ENCODE measurements around the gene PCDH1.
"Not testable (repeated sequence)": the region's sequence is repeated elsewhere in the genome, so short reads cannot be mapped to it uniquely, and the experiment has no call there.

Gene PCDH1

DNA sequence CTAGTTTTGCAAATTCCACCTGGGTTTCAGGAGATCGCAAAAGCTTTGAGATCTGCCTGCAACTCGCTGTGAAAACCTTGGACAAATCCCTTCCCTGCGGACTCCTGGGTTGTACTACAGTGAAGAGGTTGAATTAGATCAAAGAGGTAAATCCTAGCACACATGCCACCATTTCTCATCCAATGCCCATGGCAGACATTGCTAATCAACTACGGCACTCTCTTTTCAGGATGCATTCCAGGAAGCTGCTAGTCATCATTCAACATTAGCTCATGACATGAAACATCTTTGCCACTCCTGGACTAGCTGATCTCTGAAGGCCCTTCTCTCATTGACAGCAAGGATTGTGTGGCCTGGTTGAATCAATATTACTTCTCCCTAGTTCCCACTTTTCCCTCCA, 46.1 kb downstream of the PCDH1 start:
- no peak overlapping the region for H3K4me3 Mint-ChIP-seq
- intact Hi-C loops (cut with micrococcal nuclease), result no loop called here
- peaks cover 14% of the 10 kb centered on the region for H3K4me1 Mint-ChIP-seq (ENCODE audit: low read depth)
- no peaks in the 10 kb centered on the region for H3K36me3 Mint-ChIP-seq (ENCODE audit: low read depth)
- peaks cover 34% of the 10 kb centered on the region for H3K27me3 Mint-ChIP-seq
- H3K9me3 Mint-ChIP-seq, result no peaks in the 10 kb centered on the region
- H3K27ac Mint-ChIP-seq, result no peak overlapping the region

DNA sequence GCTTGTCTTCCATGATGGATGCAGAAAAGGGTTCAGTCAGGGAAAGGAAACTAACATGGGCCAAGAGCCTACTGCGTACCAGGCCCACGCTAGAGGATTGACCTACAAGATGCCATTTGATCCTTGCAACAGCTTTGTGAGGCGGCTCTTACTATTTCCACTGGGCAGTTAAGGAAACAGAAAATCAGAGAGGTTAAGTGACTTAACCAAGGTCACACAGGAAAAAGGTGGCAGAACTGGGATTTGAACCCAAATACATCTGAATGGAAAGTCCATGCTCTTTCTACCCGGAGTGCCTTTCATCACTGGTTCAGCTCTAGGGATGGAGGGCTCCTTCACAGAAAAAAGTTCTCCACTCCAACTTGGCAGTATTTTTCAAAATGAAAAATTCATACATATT, 50.0 kb downstream of the PCDH1 start:
- intact Hi-C loops (cut with micrococcal nuclease), result no loop called here
- Mint-ChIP-seq H3K27me3 (peaks cover 40% of the 10 kb centered on the region), H3K9me3 (no peaks in the 10 kb centered on the region), H3K4me3 (no peak overlapping the region), H3K27ac (no peak overlapping the region), H3K36me3 (ENCODE audit: low read depth) (no peaks in the 10 kb centered on the region), H3K4me1 (ENCODE audit: low read depth) (no peaks in the 10 kb centered on the region)

DNA sequence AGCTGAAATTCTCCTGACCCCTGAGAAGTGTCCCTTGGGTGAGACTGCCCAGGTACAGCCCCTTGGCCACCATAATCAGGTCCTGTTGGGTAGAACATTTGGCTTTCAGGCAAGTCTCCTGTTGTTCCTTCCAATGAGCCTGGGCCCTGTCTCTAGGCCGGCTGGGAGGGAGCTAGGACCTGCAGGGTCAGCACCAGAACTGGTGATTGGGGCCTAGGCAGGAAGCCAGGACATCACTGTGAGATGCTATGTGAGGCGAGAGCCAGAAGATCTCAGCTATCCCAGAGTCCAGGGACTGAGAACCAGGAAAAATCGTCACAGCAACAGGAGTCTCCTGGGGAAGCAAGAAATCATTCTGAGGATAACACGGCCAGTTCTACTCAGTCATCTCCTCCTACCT, 51.5 kb downstream of the PCDH1 start:
- H3K27me3 Mint-ChIP-seq, result peaks cover 35% of the 10 kb centered on the region
- H3K27ac Mint-ChIP-seq, result no peak overlapping the region
- no peaks in the 10 kb centered on the region for H3K9me3 Mint-ChIP-seq
- no peaks in the 10 kb centered on the region for H3K4me1 Mint-ChIP-seq (ENCODE audit: low read depth)
- no peak overlapping the region for H3K4me3 Mint-ChIP-seq
- intact Hi-C loops (cut with micrococcal nuclease), result no loop called here
- no peaks in the 10 kb centered on the region for H3K36me3 Mint-ChIP-seq (ENCODE audit: low read depth)

DNA sequence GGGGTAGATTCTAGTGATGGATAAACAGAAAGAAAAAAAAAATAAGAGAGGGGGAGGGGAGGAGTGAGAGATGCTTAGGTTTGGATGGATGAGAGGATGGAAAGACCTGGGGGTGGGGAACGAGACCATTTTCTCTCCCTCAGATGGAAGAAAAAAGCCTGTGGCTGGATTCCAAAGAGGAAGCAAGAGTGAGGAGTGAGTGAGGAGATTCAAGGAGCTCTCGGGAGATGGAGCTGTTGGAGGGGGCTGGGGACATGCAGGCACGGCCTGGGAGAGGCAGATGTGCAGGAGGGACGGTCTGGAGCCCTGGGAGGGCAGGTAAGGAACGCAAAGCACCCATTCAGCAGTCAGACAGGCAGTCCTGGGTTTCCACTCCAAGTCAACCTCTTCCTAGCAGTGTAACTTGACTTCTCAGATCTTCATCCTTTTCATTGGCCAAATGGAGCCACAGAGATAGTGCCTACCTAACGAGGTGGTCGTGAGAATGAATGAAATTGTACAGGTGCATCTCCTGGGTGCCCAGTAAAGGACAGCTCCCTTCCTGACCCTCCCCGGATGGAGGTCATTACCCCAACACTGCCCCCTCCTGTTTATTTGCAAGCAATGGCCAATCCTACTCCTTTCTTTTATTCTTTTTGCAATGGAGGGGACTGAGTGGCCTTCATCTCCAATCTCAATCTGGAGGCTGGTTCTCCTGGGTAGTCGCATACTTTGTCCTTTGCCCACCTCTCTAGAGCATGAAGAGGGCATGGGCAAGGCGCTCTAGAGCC, 52.2 kb downstream of the PCDH1 start:
- Mint-ChIP-seq H3K27ac (no peak overlapping the region), H3K4me3 (no peak overlapping the region), H3K9me3 (no peaks in the 10 kb centered on the region), H3K36me3 (ENCODE audit: low read depth) (no peaks in the 10 kb centered on the region), H3K4me1 (ENCODE audit: low read depth) (no peaks in the 10 kb centered on the region), H3K27me3 (peaks cover 33% of the 10 kb centered on the region)
- intact Hi-C loops (cut with micrococcal nuclease), result no loop called here

DNA sequence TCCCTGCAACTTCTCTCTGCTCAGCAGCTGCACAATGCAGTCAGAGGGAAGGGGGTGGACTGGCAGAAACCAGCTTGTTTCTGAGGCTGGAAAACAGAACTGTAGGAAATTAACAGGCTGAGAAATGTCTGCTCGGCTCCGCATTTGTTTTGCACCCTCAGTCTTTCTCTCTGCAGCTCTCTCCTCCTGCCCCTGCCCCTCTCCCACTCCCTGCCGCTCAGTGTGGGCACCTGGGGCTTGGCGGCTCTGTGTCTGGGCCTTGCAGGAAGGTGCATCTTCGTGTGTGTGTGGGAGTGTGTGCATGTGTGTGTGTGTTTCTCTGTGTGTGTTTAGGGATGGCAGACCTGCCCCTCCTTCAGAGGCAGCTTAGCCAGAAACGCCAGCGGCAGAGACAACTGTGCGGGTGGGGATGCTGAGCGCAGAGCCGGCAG, 53.0 kb downstream of the PCDH1 start:
- no peaks in the 10 kb centered on the region for H3K4me1 Mint-ChIP-seq (ENCODE audit: low read depth)

DNA sequence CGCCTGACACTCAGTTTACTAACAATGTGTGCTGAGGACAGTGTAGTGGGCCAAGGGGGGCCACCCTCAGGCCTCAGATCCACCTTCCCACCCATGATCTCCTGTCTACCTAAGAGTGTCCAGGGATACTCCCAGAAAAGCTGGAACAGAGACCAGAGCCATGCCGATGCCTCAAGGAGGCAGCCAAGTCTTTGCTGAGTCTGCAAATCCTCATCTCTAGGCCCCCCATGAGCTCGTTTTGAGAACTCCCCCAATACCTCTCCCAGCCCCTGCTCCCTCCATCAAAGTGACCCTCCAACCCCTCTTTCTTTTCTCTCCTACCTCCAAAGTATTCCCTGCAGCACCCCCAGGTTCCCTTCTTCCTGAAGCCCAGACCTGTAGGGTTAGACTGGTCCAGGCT, 53.5 kb downstream of the PCDH1 start:
- Mint-ChIP-seq H3K27me3 (peaks cover 30% of the 10 kb centered on the region), H3K9me3 (no peaks in the 10 kb centered on the region), H3K27ac (no peak overlapping the region), H3K4me3 (no peak overlapping the region), H3K36me3 (ENCODE audit: low read depth) (no peaks in the 10 kb centered on the region), H3K4me1 (ENCODE audit: low read depth) (no peaks in the 10 kb centered on the region)
- intact Hi-C loops (cut with micrococcal nuclease), result no loop called here

More for the DNA sequence above, 53.0 kb downstream of the PCDH1 start:
- Mint-ChIP-seq H3K27me3 (peaks cover 31% of the 10 kb centered on the region), H3K36me3 (ENCODE audit: low read depth) (no peaks in the 10 kb centered on the region), H3K9me3 (no peaks in the 10 kb centered on the region), H3K4me3 (no peak overlapping the region), H3K27ac (no peak overlapping the region)
- intact Hi-C loops (cut with micrococcal nuclease), result no loop called here

DNA sequence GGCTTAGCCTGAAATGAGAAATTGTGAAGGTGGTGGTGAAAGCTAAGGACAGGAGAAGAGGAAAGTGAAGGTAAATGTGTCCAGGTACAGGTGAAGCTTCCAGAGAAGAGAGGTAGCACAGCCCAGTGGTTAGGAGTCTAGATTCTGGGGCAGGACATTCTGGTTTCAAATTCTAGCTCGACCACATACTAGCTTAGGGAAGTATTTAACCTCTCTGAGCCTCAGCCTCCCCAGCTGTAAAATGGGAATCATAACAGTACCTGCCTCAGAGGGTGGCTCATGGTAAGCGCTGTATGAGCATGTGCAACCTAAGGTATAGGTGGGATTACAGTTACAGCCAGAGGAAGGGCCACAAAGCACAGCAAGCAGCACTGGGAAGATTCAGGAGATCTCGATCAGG, 55.2 kb downstream of the PCDH1 start:
- H3K36me3 Mint-ChIP-seq (ENCODE audit: low read depth), result no peaks in the 10 kb centered on the region
- no peak overlapping the region for H3K27ac Mint-ChIP-seq
- intact Hi-C loops (cut with micrococcal nuclease), result no loop called here
- H3K4me3 Mint-ChIP-seq, result no peak overlapping the region
- H3K4me1 Mint-ChIP-seq (ENCODE audit: low read depth), result no peaks in the 10 kb centered on the region
- H3K27me3 Mint-ChIP-seq, result peaks cover 32% of the 10 kb centered on the region
- H3K9me3 Mint-ChIP-seq, result no peaks in the 10 kb centered on the region

DNA sequence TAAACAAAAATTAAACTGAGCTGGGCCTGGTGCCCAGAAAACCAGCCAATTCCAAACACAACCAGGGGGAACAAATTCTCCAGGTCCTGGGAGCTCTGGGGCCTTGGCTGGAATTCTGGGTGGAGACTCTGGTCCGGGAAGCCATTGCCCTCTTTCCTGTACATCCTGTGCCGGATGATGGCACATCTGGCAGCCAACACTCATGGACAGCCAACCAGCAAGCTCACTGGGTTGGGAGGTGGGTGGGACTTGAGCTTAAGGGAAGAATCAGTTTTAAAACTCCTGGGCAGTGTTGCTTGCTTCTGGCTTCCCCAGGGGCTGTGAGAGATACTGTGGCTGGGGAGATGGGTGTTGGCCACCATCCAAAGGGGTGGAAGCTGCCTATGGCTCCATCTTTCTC, 56.1 kb downstream of the PCDH1 start:
- H3K4me1 Mint-ChIP-seq (ENCODE audit: low read depth), result peaks cover 2% of the 10 kb centered on the region
- H3K9me3 Mint-ChIP-seq, result no peaks in the 10 kb centered on the region
- no peaks in the 10 kb centered on the region for H3K36me3 Mint-ChIP-seq (ENCODE audit: low read depth)
- no peak overlapping the region for H3K4me3 Mint-ChIP-seq
- H3K27me3 Mint-ChIP-seq, result peaks cover 29% of the 10 kb centered on the region
- no peak overlapping the region for H3K27ac Mint-ChIP-seq
- intact Hi-C loops (cut with micrococcal nuclease), result no loop called here

DNA sequence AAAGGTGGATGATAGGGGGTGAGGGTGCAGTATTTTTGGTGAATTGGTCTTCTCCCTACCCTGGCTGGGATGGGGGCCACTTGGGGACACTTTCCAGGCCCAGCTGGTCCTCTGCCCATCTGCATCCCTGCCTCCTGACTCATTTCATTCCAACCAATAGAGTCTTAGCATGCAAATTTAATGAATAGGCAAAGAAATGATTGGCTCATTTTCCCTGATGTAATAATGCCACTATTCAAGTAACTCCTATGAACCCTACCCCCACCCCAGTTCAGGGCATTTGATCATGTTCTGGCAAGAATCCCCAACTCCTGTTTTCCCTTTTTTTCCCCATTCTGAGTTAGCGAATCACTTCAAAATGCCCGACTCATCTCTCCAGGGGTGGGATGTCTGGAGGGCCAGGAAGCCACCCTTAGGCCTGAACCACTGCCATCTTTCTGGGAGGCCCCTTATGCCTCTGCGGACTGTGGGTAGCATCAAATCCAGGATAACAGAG, 56.7 kb downstream of the PCDH1 start:
- Mint-ChIP-seq H3K9me3 (no peaks in the 10 kb centered on the region), H3K27ac (no peak overlapping the region), H3K27me3 (peaks cover 35% of the 10 kb centered on the region), H3K4me1 (ENCODE audit: low read depth) (peaks cover 5% of the 10 kb centered on the region), H3K4me3 (no peak overlapping the region), H3K36me3 (ENCODE audit: low read depth) (no peaks in the 10 kb centered on the region)
- intact Hi-C loops (cut with micrococcal nuclease), result no loop called here

DNA sequence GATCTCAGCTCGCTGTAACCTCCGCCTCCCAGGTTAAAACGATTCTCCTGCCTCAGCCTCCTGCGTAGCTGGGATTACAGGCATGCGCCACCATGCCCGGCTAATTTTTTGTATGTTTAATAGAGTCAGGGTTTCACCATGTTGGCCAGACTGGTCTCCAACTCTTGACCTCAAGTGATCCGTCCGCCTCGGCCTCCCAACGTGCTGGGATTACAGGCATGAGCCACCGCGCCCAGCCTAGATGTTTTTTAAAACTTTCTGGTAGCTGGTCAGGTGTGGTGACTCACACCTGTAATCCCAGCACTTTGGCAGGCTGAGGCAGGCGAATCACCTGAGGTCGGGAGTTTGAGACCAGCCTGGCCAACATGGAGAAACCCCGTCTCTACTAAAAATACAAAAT, 57.5 kb downstream of the PCDH1 start:
- H3K36me3 Mint-ChIP-seq (ENCODE audit: low read depth); H3K4me1 Mint-ChIP-seq (ENCODE audit: low read depth); H3K9me3 Mint-ChIP-seq; H3K4me3 Mint-ChIP-seq; H3K27ac Mint-ChIP-seq; intact Hi-C loops (cut with micrococcal nuclease): not testable (repeated sequence)
- H3K27me3 Mint-ChIP-seq, result peaks cover 38% of the 10 kb centered on the region

DNA sequence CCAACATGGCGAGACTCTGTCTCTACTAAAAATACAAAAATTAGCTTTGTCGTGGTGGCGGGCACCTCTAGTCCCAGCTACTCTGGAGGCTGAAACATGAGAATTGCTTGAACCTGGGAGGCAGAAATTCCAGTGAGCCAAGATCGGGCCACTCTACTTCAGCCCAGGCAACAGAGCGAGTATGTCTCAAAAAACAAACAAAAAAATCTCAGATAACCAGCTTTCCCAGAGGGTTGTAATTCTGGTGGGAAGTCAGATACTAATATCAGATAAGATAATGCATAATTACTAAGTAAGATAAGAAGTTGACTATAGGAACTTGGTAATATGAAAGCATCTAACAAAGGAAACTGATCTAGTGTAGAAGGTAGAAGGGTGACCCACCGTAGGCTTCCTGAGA, 60.6 kb downstream of the PCDH1 start:
- Mint-ChIP-seq H3K27me3 (peaks cover 31% of the 10 kb centered on the region), H3K27ac (no peak overlapping the region), H3K4me3 (no peak overlapping the region), H3K9me3 (no peaks in the 10 kb centered on the region), H3K4me1 (ENCODE audit: low read depth) (peaks cover 6% of the 10 kb centered on the region), H3K36me3 (ENCODE audit: low read depth) (no peaks in the 10 kb centered on the region)
- intact Hi-C loops (cut with micrococcal nuclease), result loop anchor here (10.0 kb wide), 1 partner anchor 123 kb away; no protein-coding TSS in a partner anchor

DNA sequence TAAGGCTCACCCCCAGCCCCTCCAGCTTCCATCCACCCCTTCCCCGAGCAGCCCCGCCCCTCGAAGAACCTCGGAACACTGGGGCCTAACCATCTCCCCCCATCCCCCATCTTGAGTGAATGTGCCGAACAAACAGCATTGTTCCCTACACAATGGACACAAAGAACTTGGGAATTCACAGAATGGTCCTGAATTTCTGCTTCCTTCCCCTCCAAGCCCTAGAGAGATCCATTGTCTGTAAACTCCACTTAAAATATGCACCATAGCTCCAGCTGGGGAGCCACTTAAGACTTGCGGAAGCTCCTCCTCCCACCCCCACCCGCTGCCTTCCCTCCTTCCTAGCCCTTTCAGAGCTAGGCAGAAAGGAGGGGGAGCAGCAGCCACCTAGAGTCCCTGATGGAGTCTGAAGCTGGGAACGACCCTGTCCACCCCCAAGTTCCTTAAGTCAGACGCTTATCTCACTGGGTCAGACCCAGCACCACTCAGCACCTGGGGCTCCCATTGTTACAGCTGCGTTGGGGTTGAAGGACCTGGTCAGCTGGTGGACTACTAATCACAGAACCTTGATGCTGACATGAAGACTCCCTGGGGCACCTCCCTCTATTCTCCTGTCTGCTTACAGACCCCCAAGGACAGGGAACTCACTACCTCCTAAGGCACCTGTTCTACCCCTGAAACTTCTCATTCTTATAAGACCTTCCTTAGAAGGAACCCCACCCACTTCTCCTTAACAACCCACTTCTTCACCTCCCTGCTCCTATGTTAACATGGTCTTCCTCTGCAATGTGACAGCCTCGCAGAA, 61.4 kb downstream of the PCDH1 start:
- Mint-ChIP-seq H3K36me3 (ENCODE audit: low read depth) (no peaks in the 10 kb centered on the region), H3K9me3 (no peaks in the 10 kb centered on the region), H3K4me3 (no peak overlapping the region), H3K27me3 (peaks cover 38% of the 10 kb centered on the region), H3K4me1 (ENCODE audit: low read depth) (peaks cover 11% of the 10 kb centered on the region), H3K27ac (no peak overlapping the region)
- intact Hi-C loops (cut with micrococcal nuclease), result loop anchor here (10.0 kb wide), 1 partner anchor 122 kb away; no protein-coding TSS in a partner anchor

DNA sequence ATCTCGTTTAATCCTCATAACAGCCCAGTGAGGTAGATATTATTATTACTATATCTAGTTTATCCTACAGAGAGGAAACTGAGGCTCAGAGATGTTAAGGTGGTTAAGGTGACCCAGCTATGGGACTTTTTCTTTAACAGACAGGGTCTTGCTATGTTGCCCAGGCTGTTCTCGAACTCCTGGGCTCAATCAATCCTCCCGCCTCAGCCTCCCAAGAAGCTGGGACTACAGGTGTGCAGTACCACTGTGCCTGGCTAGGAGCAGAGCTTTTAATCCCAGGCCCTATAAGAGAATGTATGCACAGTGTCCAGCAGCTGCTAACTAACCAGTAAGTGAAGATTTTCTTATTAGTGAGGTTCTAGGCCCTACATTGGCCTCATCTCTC, 62.4 kb downstream of the PCDH1 start:
- H3K27me3 Mint-ChIP-seq, result peaks cover 49% of the 10 kb centered on the region
- H3K27ac Mint-ChIP-seq, result no peak overlapping the region
- H3K36me3 Mint-ChIP-seq (ENCODE audit: low read depth), result no peaks in the 10 kb centered on the region
- H3K9me3 Mint-ChIP-seq, result no peaks in the 10 kb centered on the region
- H3K4me1 Mint-ChIP-seq (ENCODE audit: low read depth), result peaks cover 11% of the 10 kb centered on the region
- H3K4me3 Mint-ChIP-seq, result no peak overlapping the region
- intact Hi-C loops (cut with micrococcal nuclease), result loop anchor here (10.0 kb wide), 1 partner anchor 121 kb away; no protein-coding TSS in a partner anchor

DNA sequence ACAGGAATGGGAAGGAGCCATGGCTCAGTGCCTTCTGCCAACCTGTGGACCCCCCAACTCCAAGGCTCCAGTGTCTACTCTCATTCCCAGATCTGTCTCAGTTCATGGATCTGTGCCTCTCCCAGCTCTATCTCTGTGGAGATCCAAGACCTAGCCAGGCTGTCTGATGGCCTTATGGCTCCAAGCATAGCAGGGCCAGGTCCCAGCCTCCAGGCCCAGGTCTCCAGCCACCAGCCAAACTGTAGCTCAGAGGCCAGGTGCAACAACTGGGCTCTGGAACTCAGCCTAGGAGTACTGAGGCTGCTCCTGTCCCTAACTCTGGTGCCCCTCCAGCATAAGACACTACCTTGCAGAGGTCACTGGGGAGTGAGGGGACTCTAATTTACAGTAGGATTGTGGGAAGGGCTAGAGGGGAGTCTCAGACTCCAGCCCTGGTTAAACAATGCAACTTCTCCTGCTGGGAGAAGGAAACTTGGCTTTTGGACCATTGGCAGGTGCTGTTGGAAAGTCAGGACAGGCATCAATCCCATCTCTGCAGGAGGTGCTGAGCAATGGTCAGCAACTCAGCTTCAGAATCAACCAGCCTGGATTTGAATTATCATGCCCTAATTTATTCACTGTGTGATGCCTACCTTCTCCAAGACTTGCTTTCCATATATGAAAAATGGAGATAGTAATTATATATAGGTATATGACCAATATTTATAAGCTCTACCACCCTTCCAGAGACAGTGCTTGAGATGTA, 63.0 kb downstream of the PCDH1 start:
- Mint-ChIP-seq H3K27me3 (peaks cover 47% of the 10 kb centered on the region), H3K9me3 (no peaks in the 10 kb centered on the region), H3K36me3 (ENCODE audit: low read depth) (no peaks in the 10 kb centered on the region), H3K27ac (no peak overlapping the region), H3K4me1 (ENCODE audit: low read depth) (peaks cover 11% of the 10 kb centered on the region), H3K4me3 (no peak overlapping the region)
- intact Hi-C loops (cut with micrococcal nuclease), result loop anchor here (10.0 kb wide), 1 partner anchor 120 kb away; no protein-coding TSS in a partner anchor

Data from dendritic cell treated with granulocyte-macrophage colony-stimulating factor and Interleukin-4, amounts not matched to agents 40 ng/mL and 50 ng/mL, for 4 days (primary cell).